OCI-LY7 (cell line): ENCODE data around the gene EFCAB11. TPM values are rescaled to one million over a fixed set of nuclear protein-coding genes. Genes with fewer than 3 reads are reported as not detected.

Experiments
- BruUV-seq: library from RNA; stranded (reverse); fragments of 400-500 nt; replicated peaks from 2 replicates; lab custom pipeline; 2021; lab: Mats Ljungman, UMichigan
- CTCF ChIA-PET: fragments of 300-600 bp; sonication (Branson Sonifier 250); formaldehyde crosslinking; loops from one replicate; lab custom pipeline; 2022; ENCODE audit warnings: antibody characterized with exemption; ENCODE audit not compliant: unreplicated experiment; lab: Charles Lee
- POLR2A ChIA-PET: fragments of 300-600 bp; sonication (Branson Sonifier 250); formaldehyde crosslinking; loops from one replicate; lab custom pipeline; 2022; ENCODE audit warnings: antibody characterized with exemption; lab: Charles Lee
- DNase-seq: peaks from one replicate; pipeline ENCODE4 v3.0.0-alpha.2; 2015; ENCODE audit warnings: low spot score
- H2AFZ ChIP-seq: fragments of 200-600 bp; sonication (generic), shearing (Covaris generic); 2 replicates; pipeline ENCODE4 v1.6.1; 2014; ENCODE audit warnings: mild to moderate bottlenecking, antibody characterized with exemption, low read length, moderate library complexity
- H3K27ac ChIP-seq: fragments of 200-600 bp; sonication (generic); 2 replicates; pipeline ENCODE4 v1.5.1; 2014; ENCODE audit warnings: mixed run types, low read depth, mild to moderate bottlenecking, moderate library complexity, low read length, inconsistent platforms; ENCODE audit not compliant: poor library complexity, severe bottlenecking
- H3K36me3 ChIP-seq: fragments of 200-600 bp; sonication (generic); 2 replicates; pipeline ENCODE4 v1.6.1; 2014; ENCODE audit warnings: mild to moderate bottlenecking, antibody characterized with exemption, low read length, moderate library complexity, mixed read lengths; ENCODE audit not compliant: insufficient read depth
- H3K4me1 ChIP-seq: fragments of 200-600 bp; sonication (generic); 2 replicates; pipeline ENCODE4 v1.5.1; 2014; ENCODE audit warnings: mild to moderate bottlenecking, low read length; ENCODE audit not compliant: insufficient read depth, poor library complexity, severe bottlenecking
- H3K4me2 ChIP-seq: fragments of 200-600 bp; sonication (generic); 2 replicates; pipeline ENCODE4 v1.6.1; 2014; ENCODE audit warnings: mild to moderate bottlenecking, low read length
- H3K4me3 ChIP-seq: fragments of 200-600 bp; sonication (generic); 2 replicates; pipeline ENCODE4 v1.5.1; 2014; ENCODE audit warnings: mild to moderate bottlenecking, low read depth, low read length; ENCODE audit not compliant: poor library complexity, severe bottlenecking
- H3K79me2 ChIP-seq: fragments of 200-600 bp; sonication (generic); 2 replicates; pipeline ENCODE4 v1.6.1; 2016; ENCODE audit warnings: low read depth, mild to moderate bottlenecking, low read length, moderate library complexity, mixed read lengths; ENCODE audit not compliant: insufficient read depth
- H3K9me2 ChIP-seq: fragments of 200-600 bp; sonication (generic); 2 replicates; pipeline ENCODE4 v1.6.1; 2016; ENCODE audit warnings: mild to moderate bottlenecking, low read length, mixed read lengths; ENCODE audit not compliant: insufficient read depth
- H3K9me3 ChIP-seq: fragments of 200-600 bp; sonication (generic); 2 replicates; pipeline ENCODE4 v1.6.1; 2014; ENCODE audit warnings: mild to moderate bottlenecking, mixed run types, low read length, mixed read lengths
- H4K20me1 ChIP-seq: fragments of 200-600 bp; sonication (generic); 2 replicates; pipeline ENCODE4 v1.6.1; 2014; ENCODE audit warnings: mild to moderate bottlenecking, antibody characterized with exemption, low read length, moderate library complexity, mixed read lengths; ENCODE audit not compliant: insufficient read depth
- CTCF ChIP-seq: fragments of 200-600 bp; sonication (generic); conservative IDR thresholded peaks from 2 replicates; pipeline ENCODE4 v1.5.1; 2014; ENCODE audit warnings: mild to moderate bottlenecking, antibody characterized with exemption, low read length, moderate library complexity, mixed read lengths
- EZH2phosphoT487 ChIP-seq: fragments of 200-600 bp; sonication (generic); IDR thresholded peaks from 2 replicates; pipeline ENCODE4 v1.6.1; 2018; ENCODE audit warnings: low read depth, borderline replicate concordance, mild to moderate bottlenecking, mixed run types, antibody characterized with exemption, low read length, moderate library complexity, mixed read lengths
- intact Hi-C: fragments of 100-400 bp; cut with micrococcal nuclease; formaldehyde crosslinking; loops from one replicate; pipeline ENCODE4 v1.10.0; 2022; ENCODE audit not compliant: unreplicated experiment
- total RNA-seq, 2 experiments: library from RNA; depleted of rRNA in 1 of 2; stranded (reverse); fragments of >200 nt in 1 of 2; shearing (Covaris generic) in 1 of 2; gene quantifications; 2 replicates each; pipeline ENCODE4 v1.2.3, GENCODE V29; 2014 to 2022

The EFCAB11 gene
- total RNA-seq, 2 experiments from 2014 or later: 9.3 to 29.5 TPM

DNA sequence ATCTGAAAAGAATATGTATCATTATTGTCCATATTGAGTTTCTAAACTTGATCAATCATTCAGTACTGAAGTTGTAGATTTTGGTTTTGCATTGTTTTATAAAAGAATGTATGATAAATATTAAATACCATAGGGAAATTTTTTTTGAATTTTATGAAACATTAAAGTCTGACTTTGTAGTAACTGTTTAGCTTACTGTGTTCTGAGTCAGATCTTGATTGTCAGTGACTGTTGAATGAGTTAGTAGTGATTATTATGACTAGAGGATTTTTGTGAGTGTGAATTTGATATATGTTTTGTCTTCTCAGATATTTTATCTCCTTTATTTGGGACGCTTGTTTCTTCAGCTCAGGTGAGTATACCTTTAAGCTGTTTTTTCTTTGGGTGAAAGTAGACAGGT, 11.3 kb upstream of the EFCAB11 start:
- Histone ChIP-seq H3K27ac (no peak overlapping the region), H3K79me2 (peaks cover 18% of the 10 kb centered on the region; the same call in 1 of the 2 replicates), H3K4me2 (no peak overlapping the region), H3K4me1 (no peaks in the 10 kb centered on the region), H3K9me2 (no peaks in the 10 kb centered on the region), H3K4me3 (no peak overlapping the region), H2AFZ (no peak overlapping the region), H3K9me3 (no peaks in the 10 kb centered on the region), H3K36me3 (peaks cover 92% of the 10 kb centered on the region), H4K20me1 (peaks cover 13% of the 10 kb centered on the region; the same call in 1 of the 2 replicates)
- POLR2A ChIA-PET: interaction anchor here (2.2 kb wide), 1 partner anchor 9 kb away, joined by 6 read pairs; no protein-coding TSS in a partner anchor
- no TSS peak for BruUV-seq
- TF ChIP-seq EZH2phosphoT487 (no peak), CTCF (no peak)
- DNase-seq: no peak
- CTCF ChIA-PET: no interaction called here
- intact Hi-C loops: no loop called here

GRCh38 chr14:89963288-89963978, 8.9 kb upstream of the EFCAB11 start:
- H3K4me3 ChIP-seq: no peak overlapping the region
- H3K79me2 ChIP-seq: peaks cover 28% of the 10 kb centered on the region; the same call in 1 of the 2 replicates
- no TSS peak for BruUV-seq
- ChIA-PET CTCF (no interaction called here), POLR2A (no interaction called here)
- H3K9me2 ChIP-seq: no peaks in the 10 kb centered on the region
- intact Hi-C loops: no loop called here
- peaks cover 99% of the 10 kb centered on the region for H3K36me3 ChIP-seq
- no peak overlapping the region for H3K4me2 ChIP-seq
- H4K20me1 ChIP-seq: peaks cover 13% of the 10 kb centered on the region; the same call in 1 of the 2 replicates
- no peak for TF ChIP-seq EZH2phosphoT487
- TF ChIP-seq CTCF: no peak
- H3K27ac ChIP-seq: no peak overlapping the region
- no peak for DNase-seq
- no peak overlapping the region for H2AFZ ChIP-seq
- peaks cover 5% of the 10 kb centered on the region; the same call in 1 of the 2 replicates for H3K9me3 ChIP-seq
- no peaks in the 10 kb centered on the region for H3K4me1 ChIP-seq

GRCh38 chr14:89960914-89961313, 6.4 kb upstream of the EFCAB11 start:
- H2AFZ ChIP-seq: no peak overlapping the region
- H3K9me3 ChIP-seq: peaks cover 20% of the 10 kb centered on the region
- no peak overlapping the region for H3K4me3 ChIP-seq
- intact Hi-C loops: no loop called here
- no peak for TF ChIP-seq CTCF
- no peak for TF ChIP-seq EZH2phosphoT487
- H4K20me1 ChIP-seq: peaks cover 13% of the 10 kb centered on the region; the same call in 1 of the 2 replicates
- H3K27ac ChIP-seq: no peak overlapping the region
- H3K4me2 ChIP-seq: no peak overlapping the region
- no peaks in the 10 kb centered on the region for H3K9me2 ChIP-seq
- ChIA-PET POLR2A (interaction anchor here (0.6 to 0.7 kb wide), 2 partner anchors 15 to 556 kb away, joined by 4 to 6 read pairs; no protein-coding TSS in a partner anchor), CTCF (no interaction called here)
- H3K79me2 ChIP-seq: peaks cover 49% of the 10 kb centered on the region
- DNase-seq: no peak
- peaks cover 10% of the 10 kb centered on the region for H3K4me1 ChIP-seq
- peaks cover 92% of the 10 kb centered on the region for H3K36me3 ChIP-seq
- BruUV-seq: no TSS peak
